Heart right ventricle (tissue), 16 donors: Measurements from ENCODE around the gene TYROBP. TPM values are rescaled to one million over a fixed set of nuclear protein-coding genes. Genes with fewer than 3 reads are reported as not detected.

ENCODE experiments used
- ATAC-seq, 8 donors: fragments of 200-7000 bp; cut with Tn5 transposase; one replicate each; pipeline ENCODE4 v1.9.1; 2020; ENCODE audit warnings: mild to moderate bottlenecking in 8 of 8, moderate library complexity in 8 of 8, moderate number of reproducible peaks in 1 of 8
- DNase-seq, 2 donors: peaks; one replicate each; pipeline ENCODE4 v3.0.0-alpha.2; 2020
- H3K27ac ChIP-seq, 10 donors: fragments of 200-600 bp; sonication (generic) in 2 of 10; one replicate each; pipeline versions ENCODE4 v1.5.0 to v1.8.0; 2020 to 2022; ENCODE audit warnings: mild to moderate bottlenecking in 3 of 10
- H3K27me3 ChIP-seq, 7 donors: fragments of 200-600 bp; one replicate each; pipeline ENCODE4 v1.8.0; 2021 to 2022; ENCODE audit warnings: mild to moderate bottlenecking in 2 of 7
- H3K36me3 ChIP-seq, 9 donors: fragments of 200-600 bp; sonication (generic) in 1 of 9; one replicate each; pipeline versions ENCODE4 v1.5.0 to v1.8.0; 2020 to 2022; ENCODE audit warnings: mild to moderate bottlenecking in 2 of 9
- H3K4me1 ChIP-seq, 9 donors: fragments of 200-600 bp; sonication (generic) in 1 of 9; one replicate each; pipeline versions ENCODE4 v1.5.0 to v1.8.0; 2020 to 2022; ENCODE audit warnings: mild to moderate bottlenecking in 4 of 9
- H3K4me3 ChIP-seq, 10 donors: fragments of 200-600 bp; sonication (generic) in 2 of 10; one replicate each; pipeline versions ENCODE4 v1.5.0 to v1.8.0; 2020 to 2022; ENCODE audit warnings: mild to moderate bottlenecking in 7 of 10, moderate library complexity in 2 of 10
- H3K9me3 ChIP-seq, 11 donors: fragments of 200-600 bp in 10 of 11; sonication (generic) in 2 of 11; one replicate each; pipeline versions ENCODE4 v1.5.0 to v1.8.0; 2013 to 2022; ENCODE audit warnings: mild to moderate bottlenecking in 2 of 11, control low read depth in 1 of 11, moderate library complexity in 1 of 11
- CTCF ChIP-seq, 9 donors: fragments of 200-600 bp; sonication (generic) in 2 of 9; IDR thresholded peaks; one replicate each; pipeline versions ENCODE4 v1.5.0 to v1.8.0; 2021 to 2022; ENCODE audit warnings: antibody characterized with exemption in 9 of 9, mild to moderate bottlenecking in 5 of 9, moderate library complexity in 1 of 9
- WGBS, 2 donors: extraction: QIAGEN DNeasy Blood & Tissue Kit; methylation state at CpG; one replicate each; pipeline ENCODE4 v1.1.7; 2013; ENCODE audit warnings: inconsistent platforms in 1 of 2; 5-methylcytosine and 5-hydroxymethylcytosine counted together
- intact Hi-C, 10 donors: fragments of 100-400 bp; cut with DNase I; formaldehyde crosslinking; loops; one replicate each; pipeline versions ENCODE4 v1.11.1 to v1.14.2; 2022
- polyA plus RNA-seq, 2 donors: library from polyadenylated mRNA; stranded (reverse); fragments of 200-250 nt; gene quantifications; one replicate each; pipeline ENCODE4 v1.2.3, GENCODE V29; 2013
- total RNA-seq, 10 donors: library from RNA; stranded (reverse); fragmentation: NEBNext Ultra II Directional in 3 of 10; extraction: Animal tissue kit (Norgen Biotek cat#: 25700) in 3 of 10; gene quantifications; one replicate each; pipeline versions ENCODE4 v1.2.1 to v1.2.4, GENCODE V29; 2021 to 2023
- donor health status: Arrhythmogenic right ventricular cardiomyopathy.
- donor health status: ischemic (EF 13 %, LVEDD 7.1; RV severe dilation, severe dysfunction).
- donor health status: healthy with polysubstance abuse.
- donor health status: DM: no; HTN: yes; CAD: no.
- donor health status: DM: no; HTN: no; CAD: no.
- donor health status: ischemic (EF 25% LVEDD 6.9; RV normal size, moderate dysfunction).
- donor health status: ischemic (EF 25% LVEDD 5.7; RV mildly dilated, moderate dysfunction).
- donor health status: healthy.
- donor health status: DM: yes; HTN: yes; CAD: no.
- donor health status: Ischemic cardiomyopathy.
- donor health status: ischemic (EF 35%, LVEDD 5.7; RV mildly dilated, moderate dysfunction).
- donor health status: nonischemic (EF 11% LVEDD 7.7; RV severe dilation, severe dysfunction).
- donor health status: DM: yes; HTN: yes; CAD: no.
- donor health status: PGD.
- donor health status: ischemic (EF 29% LVEDD 5.4; RV normal size, mild dysfunction).
- donor health status: nonischemic (EF 23%, LVEDD 6.1; RV moderate dilation, normal function).

The TYROBP gene
- total and polyA plus RNA-seq, 12 donors, result 8.4 to 122 (median 18.4) TPM

GRCh38 chr19:35860818-35861639 is 47.1 kb downstream of the TYROBP start:
- H3K36me3 ChIP-seq, result no peaks in the 10 kb centered on the region
- no peaks in the 10 kb centered on the region for H3K9me3 ChIP-seq
- peaks cover 0 to 26% (median 9%) of the 10 kb centered on the region in 9 donors for H3K4me1 ChIP-seq
- H3K4me3 ChIP-seq, result no peak overlapping the region
- WGBS, 2 donors, result 7 to 8% methylated on average over 53 to 55 of the region's 55 CpGs
- H3K27me3 ChIP-seq, result peaks cover 18 to 88% (median 71%) of the 10 kb centered on the region in 7 donors
- DNase-seq, result no peak
- no peak for TF ChIP-seq CTCF (IDR thresholded peaks at IDR 0.05)
- H3K27ac ChIP-seq, result no peak overlapping the region
- intact Hi-C loops, result no loop called here
- ATAC-seq, result peak in 5 of 8 donors; percentile 28 to 54 (median 46)

GRCh38 chr19:35860436-35860817 is 47.7 kb downstream of the TYROBP start:
- intact Hi-C loops, result no loop called here
- H3K27ac ChIP-seq, result no peak overlapping the region

GRCh38 chr19:35859414-35859813 is 48.7 kb downstream of the TYROBP start:
- Histone ChIP-seq H3K4me1 (peaks cover 0 to 29% (median 12%) of the 10 kb centered on the region in 9 donors), H3K9me3 (no peaks in the 10 kb centered on the region), H3K4me3 (no peak overlapping the region), H3K27ac (no peak overlapping the region), H3K36me3 (no peaks in the 10 kb centered on the region), H3K27me3 (peaks cover 20 to 97% (median 85%) of the 10 kb centered on the region in 7 donors)
- no peak for DNase-seq
- intact Hi-C loops, result no loop called here
- ATAC-seq, result no peak
- WGBS, 2 donors, result 68 to 78% methylated on average over 4 of the region's 4 CpGs
- TF ChIP-seq CTCF (IDR thresholded peaks at IDR 0.05), result no peak

More at GRCh38 chr19:35860436-35860817, 47.7 kb downstream of the TYROBP start:
- ATAC-seq (peak in 1 of 8 donors; percentile 29), DNase-seq (no peak)
- H3K4me1 ChIP-seq, result peaks cover 0 to 29% (median 12%) of the 10 kb centered on the region in 9 donors
- no peaks in the 10 kb centered on the region for H3K9me3 ChIP-seq
- WGBS, 2 donors, result 15 to 17% methylated on average over 21 to 24 of the region's 24 CpGs
- no peak overlapping the region for H3K4me3 ChIP-seq
- H3K36me3 ChIP-seq, result no peaks in the 10 kb centered on the region
- no peak for TF ChIP-seq CTCF (IDR thresholded peaks at IDR 0.05)
- peaks cover 20 to 93% (median 76%) of the 10 kb centered on the region in 7 donors for H3K27me3 ChIP-seq

GRCh38 chr19:35858311-35858710 is 49.8 kb downstream of the TYROBP start:
- ATAC-seq (no peak), DNase-seq (no peak)
- Histone ChIP-seq H3K4me3 (no peak overlapping the region), H3K4me1 (peaks cover 0 to 29% (median 12%) of the 10 kb centered on the region in 9 donors), H3K9me3 (no peaks in the 10 kb centered on the region), H3K27ac (no peak overlapping the region), H3K27me3 (peaks cover 20 to 99% (median 94%) of the 10 kb centered on the region in 7 donors), H3K36me3 (no peaks in the 10 kb centered on the region)
- intact Hi-C loops, result no loop called here
- TF ChIP-seq CTCF (IDR thresholded peaks at IDR 0.05), result no peak
- WGBS, 2 donors, result 78 to 82% methylated on average over 6 of the region's 6 CpGs
